HEK293 (cell line): ENCODE results near the gene FBXW11.
A peak's percentile ranks its signal among the peaks of the same experiment; 100 is the strongest.

Source experiments
- GFI1B ChIP-seq: fragments of 450-650 bp; formaldehyde crosslinking; IDR thresholded peaks from 2 replicates; pipeline ENCODE4 v1.5.1; 2016; ENCODE audit warnings: missing biosample characterization, missing genetic modification characterization
- HOXC10 ChIP-seq: sonication (generic); formaldehyde crosslinking; IDR thresholded peaks from 2 replicates; pipeline ENCODE4 v1.8.1; 2023; ENCODE audit warnings: mild to moderate bottlenecking, missing genetic modification reagents
- KLF8 ChIP-seq: fragments of 450-650 bp; formaldehyde crosslinking; IDR thresholded peaks from 2 replicates; pipeline ENCODE4 v1.5.1; 2016; ENCODE audit warnings: missing biosample characterization, missing genetic modification characterization
- MZF1 ChIP-seq: fragments of 450-650 bp; formaldehyde crosslinking; IDR thresholded peaks from 2 replicates; pipeline ENCODE4 v1.5.1; 2017; ENCODE audit warnings: missing biosample characterization, missing genetic modification characterization, borderline replicate concordance
- OVOL3 ChIP-seq: fragments of 450-650 bp; formaldehyde crosslinking; IDR thresholded peaks from 2 replicates; pipeline ENCODE4 v1.5.1; 2016; ENCODE audit warnings: missing biosample characterization, missing genetic modification characterization
- SETDB1 ChIP-seq: IDR thresholded peaks from one replicate; pipeline ENCODE4 v1.6.1; 2017; ENCODE audit warnings: mild to moderate bottlenecking, low read length, moderate library complexity, mixed read lengths; ENCODE audit not compliant: insufficient read length
- YY1 ChIP-seq: fragments of 450-650 bp; formaldehyde crosslinking; IDR thresholded peaks from 2 replicates; pipeline ENCODE4 v1.5.1; 2018; ENCODE audit warnings: missing biosample characterization, missing genetic modification characterization
- YY2 ChIP-seq: fragments of 450-650 bp; formaldehyde crosslinking; IDR thresholded peaks from 2 replicates; pipeline ENCODE4 v1.5.1; 2016; ENCODE audit warnings: missing biosample characterization, missing genetic modification characterization
- ZBTB17 ChIP-seq: fragments of 450-650 bp; formaldehyde crosslinking; IDR thresholded peaks from 2 replicates; pipeline ENCODE4 v1.5.1; 2016; ENCODE audit warnings: missing biosample characterization, missing genetic modification characterization
- ZBTB21 ChIP-seq: fragments of 450-650 bp; formaldehyde crosslinking; IDR thresholded peaks from 2 replicates; pipeline ENCODE4 v1.5.1; 2017; ENCODE audit warnings: missing biosample characterization, missing genetic modification characterization
- ZBTB8A ChIP-seq: fragments of 450-650 bp; formaldehyde crosslinking; IDR thresholded peaks from 2 replicates; pipeline ENCODE4 v1.5.1; 2016; ENCODE audit warnings: missing biosample characterization, missing genetic modification characterization
- ZEB2 ChIP-seq: fragments of 450-650 bp; formaldehyde crosslinking; IDR thresholded peaks from 2 replicates; pipeline ENCODE4 v1.5.1; 2016; ENCODE audit warnings: missing biosample characterization, missing genetic modification characterization
- ZIC2 ChIP-seq: fragments of 450-650 bp; formaldehyde crosslinking; IDR thresholded peaks from 2 replicates; pipeline ENCODE4 v1.5.1; 2016; ENCODE audit warnings: missing biosample characterization, missing genetic modification characterization
- ZNF140 ChIP-seq: fragments of 450-650 bp; formaldehyde crosslinking; IDR thresholded peaks from 2 replicates; pipeline ENCODE4 v1.5.1; 2016; ENCODE audit warnings: missing biosample characterization, missing genetic modification characterization
- ZNF16 ChIP-seq: fragments of 450-650 bp; formaldehyde crosslinking; IDR thresholded peaks from 2 replicates; pipeline ENCODE4 v1.5.1; 2016; ENCODE audit warnings: low read depth, missing biosample characterization, missing genetic modification characterization
- ZNF174 ChIP-seq: fragments of 450-650 bp; formaldehyde crosslinking; IDR thresholded peaks from 2 replicates; pipeline ENCODE4 v1.5.0; 2017; ENCODE audit warnings: missing biosample characterization, mild to moderate bottlenecking, missing genetic modification characterization
- ZNF211 ChIP-seq: fragments of 450-650 bp; formaldehyde crosslinking; IDR thresholded peaks from 2 replicates; pipeline ENCODE4 v1.5.1; 2016; ENCODE audit warnings: low read depth, missing biosample characterization, missing genetic modification characterization
- ZNF214 ChIP-seq: fragments of 450-650 bp; formaldehyde crosslinking; IDR thresholded peaks from 2 replicates; pipeline ENCODE4 v1.5.1; 2017; ENCODE audit warnings: missing biosample characterization, mild to moderate bottlenecking, missing genetic modification characterization, borderline replicate concordance
- ZNF274 ChIP-seq, 2 experiments: fragments of 200-500 bp in 1 of 2; fragments of 450-650 bp in 1 of 2; sonication (Bioruptor generic) in 1 of 2; formaldehyde crosslinking in 1 of 2; IDR thresholded peaks; 2 replicates each; pipeline versions ENCODE4 v1.5.1 to v1.6.1; 2014 to 2016; ENCODE audit warnings: borderline replicate concordance in 1 of 2, inconsistent platforms in 1 of 2, low read length in 1 of 2, missing biosample characterization in 1 of 2, missing genetic modification characterization in 1 of 2
- ZNF529 ChIP-seq: fragments of 450-650 bp; formaldehyde crosslinking; IDR thresholded peaks from 2 replicates; pipeline ENCODE4 v1.5.1; 2017; ENCODE audit warnings: missing genetic modification characterization, missing biosample characterization; ENCODE audit not compliant: insufficient replicate concordance
- ZNF600 ChIP-seq: fragments of 450-650 bp; formaldehyde crosslinking; IDR thresholded peaks from 2 replicates; pipeline ENCODE4 v1.5.1; 2016; ENCODE audit warnings: missing biosample characterization, missing genetic modification characterization
- ZNF629 ChIP-seq: fragments of 450-650 bp; formaldehyde crosslinking; IDR thresholded peaks from 2 replicates; pipeline ENCODE4 v1.5.1; 2017; ENCODE audit warnings: missing biosample characterization, missing genetic modification characterization
- TF ChIP-seq, protein P1 (sequence below): fragments of 450-650 bp; IDR thresholded peaks from 2 replicates; pipeline ENCODE4 v1.5.1; 2018; ENCODE audit warnings: missing biosample characterization, mild to moderate bottlenecking, missing genetic modification characterization
- TF ChIP-seq, protein P2 (sequence below): fragments of 450-650 bp; formaldehyde crosslinking; IDR thresholded peaks from 2 replicates; pipeline ENCODE4 v1.5.1; 2017; ENCODE audit warnings: missing biosample characterization, missing genetic modification characterization
- TF ChIP-seq, protein P3 (sequence below): fragments of 450-650 bp; formaldehyde crosslinking; conservative IDR thresholded peaks from 2 replicates; pipeline ENCODE4 v1.5.1; 2016; ENCODE audit warnings: low read depth, missing biosample characterization, missing genetic modification characterization
- TF ChIP-seq, protein P4 (sequence below): fragments of 450-650 bp; formaldehyde crosslinking; IDR thresholded peaks from 2 replicates; pipeline ENCODE4 v1.5.1; 2016; ENCODE audit warnings: missing biosample characterization, missing genetic modification characterization
- TF ChIP-seq, protein P5 (sequence below): fragments of 450-650 bp; formaldehyde crosslinking; IDR thresholded peaks from 2 replicates; pipeline ENCODE4 v1.5.1; 2017; ENCODE audit warnings: missing biosample characterization, missing genetic modification characterization
- TF ChIP-seq, protein P6 (sequence below): fragments of 450-650 bp; formaldehyde crosslinking; IDR thresholded peaks from 2 replicates; pipeline ENCODE4 v1.5.1; 2016; ENCODE audit warnings: missing biosample characterization, missing genetic modification characterization

FBXW11 gene

DNA sequence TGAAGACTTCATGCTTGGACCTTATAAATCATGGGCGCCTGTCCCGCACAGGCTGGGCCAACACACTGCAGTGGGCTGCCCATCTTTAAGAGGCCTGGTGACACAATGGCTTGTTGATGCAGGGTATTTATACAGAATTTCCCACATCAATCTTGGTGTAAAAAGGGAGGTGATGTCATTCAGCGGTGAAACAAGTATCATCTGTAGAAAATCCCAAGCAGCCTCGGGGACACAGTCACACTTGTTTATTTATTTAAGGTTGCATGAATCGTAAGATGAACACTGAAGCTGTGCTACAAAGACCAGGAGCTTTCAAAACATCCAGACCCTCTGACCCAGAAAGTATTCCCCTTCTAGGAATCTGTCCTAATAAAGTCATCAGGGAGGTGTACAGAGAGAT lies 180.3 kb downstream of the FBXW11 start (continued):
- TF ChIP-seq ZNF274 (IDR thresholded peaks at IDR 0.05; ENCODE audit: low read length) (no peak), ZNF274 (tag by site-specific recombination; IDR thresholded peaks at IDR 0.05; ENCODE audit: borderline replicate concordance) (no peak), ZNF529 (tag by site-specific recombination) (no peak), OVOL3 (tag by site-specific recombination) (no peak), MZF1 (tag by site-specific recombination) (no peak), ZNF211 (tag by site-specific recombination) (no peak), ZBTB8A (tag by site-specific recombination) (no peak), ZIC2 (tag by site-specific recombination) (no peak), ZNF16 (tag by site-specific recombination) (no peak), ZNF629 (tag by site-specific recombination) (peak; percentile 82), GFI1B (tag by site-specific recombination) (no peak), KLF8 (tag by site-specific recombination) (no peak), YY1 (tag by site-specific recombination) (no peak), YY2 (no peak), ZNF214 (no peak), HOXC10 (CRISPR knock-in tag) (no peak), ZBTB17 (tag by site-specific recombination) (no peak), ZNF140 (no peak), SETDB1 (no peak), ZBTB21 (peak; percentile 44; the same call in 1 of the 2 replicates), ZEB2 (tag by site-specific recombination) (no peak), ZNF600 (0 out of 2 replicates have a peak, but pooled peaks have one; percentile 21), ZNF174 (tag by site-specific recombination) (no peak)
- TF ChIP-seq, protein P1, sequence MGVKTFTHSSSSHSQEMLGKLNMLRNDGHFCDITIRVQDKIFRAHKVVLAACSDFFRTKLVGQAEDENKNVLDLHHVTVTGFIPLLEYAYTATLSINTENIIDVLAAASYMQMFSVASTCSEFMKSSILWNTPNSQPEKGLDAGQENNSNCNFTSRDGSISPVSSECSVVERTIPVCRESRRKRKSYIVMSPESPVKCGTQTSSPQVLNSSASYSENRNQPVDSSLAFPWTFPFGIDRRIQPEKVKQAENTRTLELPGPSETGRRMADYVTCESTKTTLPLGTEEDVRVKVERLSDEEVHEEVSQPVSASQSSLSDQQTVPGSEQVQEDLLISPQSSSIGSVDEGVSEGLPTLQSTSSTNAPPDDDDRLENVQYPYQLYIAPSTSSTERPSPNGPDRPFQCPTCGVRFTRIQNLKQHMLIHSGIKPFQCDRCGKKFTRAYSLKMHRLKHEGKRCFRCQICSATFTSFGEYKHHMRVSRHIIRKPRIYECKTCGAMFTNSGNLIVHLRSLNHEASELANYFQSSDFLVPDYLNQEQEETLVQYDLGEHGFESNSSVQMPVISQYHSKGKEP (tag by site-specific recombination), result no peak
- TF ChIP-seq, protein P2, sequence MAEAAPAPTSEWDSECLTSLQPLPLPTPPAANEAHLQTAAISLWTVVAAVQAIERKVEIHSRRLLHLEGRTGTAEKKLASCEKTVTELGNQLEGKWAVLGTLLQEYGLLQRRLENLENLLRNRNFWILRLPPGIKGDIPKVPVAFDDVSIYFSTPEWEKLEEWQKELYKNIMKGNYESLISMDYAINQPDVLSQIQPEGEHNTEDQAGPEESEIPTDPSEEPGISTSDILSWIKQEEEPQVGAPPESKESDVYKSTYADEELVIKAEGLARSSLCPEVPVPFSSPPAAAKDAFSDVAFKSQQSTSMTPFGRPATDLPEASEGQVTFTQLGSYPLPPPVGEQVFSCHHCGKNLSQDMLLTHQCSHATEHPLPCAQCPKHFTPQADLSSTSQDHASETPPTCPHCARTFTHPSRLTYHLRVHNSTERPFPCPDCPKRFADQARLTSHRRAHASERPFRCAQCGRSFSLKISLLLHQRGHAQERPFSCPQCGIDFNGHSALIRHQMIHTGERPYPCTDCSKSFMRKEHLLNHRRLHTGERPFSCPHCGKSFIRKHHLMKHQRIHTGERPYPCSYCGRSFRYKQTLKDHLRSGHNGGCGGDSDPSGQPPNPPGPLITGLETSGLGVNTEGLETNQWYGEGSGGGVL (tag by site-specific recombination), result peak; percentile 24; the same call in 1 of the 2 replicates
- TF ChIP-seq, protein P3, sequence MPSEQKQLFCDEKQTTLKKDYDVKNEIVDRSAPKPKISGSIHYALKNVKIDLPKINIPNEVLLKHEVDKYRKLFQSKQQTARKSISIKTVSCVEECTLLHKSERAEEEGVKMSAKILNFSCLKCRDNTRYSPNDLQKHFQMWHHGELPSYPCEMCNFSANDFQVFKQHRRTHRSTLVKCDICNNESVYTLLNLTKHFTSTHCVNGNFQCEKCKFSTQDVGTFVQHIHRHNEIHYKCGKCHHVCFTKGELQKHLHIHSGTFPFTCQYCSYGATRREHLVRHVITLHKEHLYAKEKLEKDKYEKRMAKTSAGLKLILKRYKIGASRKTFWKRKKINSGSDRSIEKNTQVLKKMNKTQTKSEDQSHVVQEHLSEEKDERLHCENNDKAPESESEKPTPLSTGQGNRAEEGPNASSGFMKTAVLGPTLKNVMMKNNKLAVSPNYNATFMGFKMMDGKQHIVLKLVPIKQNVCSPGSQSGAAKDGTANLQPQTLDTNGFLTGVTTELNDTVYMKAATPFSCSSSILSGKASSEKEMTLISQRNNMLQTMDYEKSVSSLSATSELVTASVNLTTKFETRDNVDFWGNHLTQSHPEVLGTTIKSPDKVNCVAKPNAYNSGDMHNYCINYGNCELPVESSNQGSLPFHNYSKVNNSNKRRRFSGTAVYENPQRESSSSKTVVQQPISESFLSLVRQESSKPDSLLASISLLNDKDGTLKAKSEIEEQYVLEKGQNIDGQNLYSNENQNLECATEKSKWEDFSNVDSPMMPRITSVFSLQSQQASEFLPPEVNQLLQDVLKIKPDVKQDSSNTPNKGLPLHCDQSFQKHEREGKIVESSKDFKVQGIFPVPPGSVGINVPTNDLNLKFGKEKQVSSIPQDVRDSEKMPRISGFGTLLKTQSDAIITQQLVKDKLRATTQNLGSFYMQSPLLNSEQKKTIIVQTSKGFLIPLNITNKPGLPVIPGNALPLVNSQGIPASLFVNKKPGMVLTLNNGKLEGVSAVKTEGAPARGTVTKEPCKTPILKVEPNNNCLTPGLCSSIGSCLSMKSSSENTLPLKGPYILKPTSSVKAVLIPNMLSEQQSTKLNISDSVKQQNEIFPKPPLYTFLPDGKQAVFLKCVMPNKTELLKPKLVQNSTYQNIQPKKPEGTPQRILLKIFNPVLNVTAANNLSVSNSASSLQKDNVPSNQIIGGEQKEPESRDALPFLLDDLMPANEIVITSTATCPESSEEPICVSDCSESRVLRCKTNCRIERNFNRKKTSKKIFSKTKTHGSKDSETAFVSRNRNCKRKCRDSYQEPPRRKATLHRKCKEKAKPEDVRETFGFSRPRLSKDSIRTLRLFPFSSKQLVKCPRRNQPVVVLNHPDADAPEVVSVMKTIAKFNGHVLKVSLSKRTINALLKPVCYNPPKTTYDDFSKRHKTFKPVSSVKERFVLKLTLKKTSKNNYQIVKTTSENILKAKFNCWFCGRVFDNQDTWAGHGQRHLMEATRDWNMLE, result no peak
- TF ChIP-seq, protein P4, sequence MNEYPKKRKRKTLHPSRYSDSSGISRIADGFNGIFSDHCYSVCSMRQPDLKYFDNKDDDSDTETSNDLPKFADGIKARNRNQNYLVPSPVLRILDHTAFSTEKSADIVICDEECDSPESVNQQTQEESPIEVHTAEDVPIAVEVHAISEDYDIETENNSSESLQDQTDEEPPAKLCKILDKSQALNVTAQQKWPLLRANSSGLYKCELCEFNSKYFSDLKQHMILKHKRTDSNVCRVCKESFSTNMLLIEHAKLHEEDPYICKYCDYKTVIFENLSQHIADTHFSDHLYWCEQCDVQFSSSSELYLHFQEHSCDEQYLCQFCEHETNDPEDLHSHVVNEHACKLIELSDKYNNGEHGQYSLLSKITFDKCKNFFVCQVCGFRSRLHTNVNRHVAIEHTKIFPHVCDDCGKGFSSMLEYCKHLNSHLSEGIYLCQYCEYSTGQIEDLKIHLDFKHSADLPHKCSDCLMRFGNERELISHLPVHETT (tag by site-specific recombination), result no peak
- TF ChIP-seq, protein P5, sequence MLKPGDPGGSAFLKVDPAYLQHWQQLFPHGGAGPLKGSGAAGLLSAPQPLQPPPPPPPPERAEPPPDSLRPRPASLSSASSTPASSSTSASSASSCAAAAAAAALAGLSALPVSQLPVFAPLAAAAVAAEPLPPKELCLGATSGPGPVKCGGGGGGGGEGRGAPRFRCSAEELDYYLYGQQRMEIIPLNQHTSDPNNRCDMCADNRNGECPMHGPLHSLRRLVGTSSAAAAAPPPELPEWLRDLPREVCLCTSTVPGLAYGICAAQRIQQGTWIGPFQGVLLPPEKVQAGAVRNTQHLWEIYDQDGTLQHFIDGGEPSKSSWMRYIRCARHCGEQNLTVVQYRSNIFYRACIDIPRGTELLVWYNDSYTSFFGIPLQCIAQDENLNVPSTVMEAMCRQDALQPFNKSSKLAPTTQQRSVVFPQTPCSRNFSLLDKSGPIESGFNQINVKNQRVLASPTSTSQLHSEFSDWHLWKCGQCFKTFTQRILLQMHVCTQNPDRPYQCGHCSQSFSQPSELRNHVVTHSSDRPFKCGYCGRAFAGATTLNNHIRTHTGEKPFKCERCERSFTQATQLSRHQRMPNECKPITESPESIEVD, result peak; percentile 84
- TF ChIP-seq, protein P6, sequence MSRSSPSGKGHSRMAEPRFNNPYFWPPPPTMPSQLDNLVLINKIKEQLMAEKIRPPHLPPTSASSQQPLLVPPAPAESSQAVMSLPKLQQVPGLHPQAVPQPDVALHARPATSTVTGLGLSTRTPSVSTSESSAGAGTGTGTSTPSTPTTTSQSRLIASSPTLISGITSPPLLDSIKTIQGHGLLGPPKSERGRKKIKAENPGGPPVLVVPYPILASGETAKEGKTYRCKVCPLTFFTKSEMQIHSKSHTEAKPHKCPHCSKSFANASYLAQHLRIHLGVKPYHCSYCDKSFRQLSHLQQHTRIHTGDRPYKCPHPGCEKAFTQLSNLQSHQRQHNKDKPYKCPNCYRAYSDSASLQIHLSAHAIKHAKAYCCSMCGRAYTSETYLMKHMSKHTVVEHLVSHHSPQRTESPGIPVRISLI (tag by site-specific recombination), result no peak
